Tibial nerve (tissue), 3 donors: ENCODE results near the gene ALK.

Source experiments
- CTCF ChIP-seq, 5 experiments: fragments of 200-600 bp in 3 of 5; fragments of 450-650 bp in 2 of 5; sonication (generic) in 3 of 5; IDR thresholded peaks; one replicate each; pipeline ENCODE4 v1.5.1; 2016 to 2019; ENCODE audit warnings: antibody characterized with exemption in 5 of 5, mild to moderate bottlenecking in 3 of 5, moderate library complexity in 2 of 5
- POLR2A ChIP-seq, 2 donors: fragments of 450-650 bp; IDR thresholded peaks; one replicate each; pipeline ENCODE4 v1.6.1; 2017; ENCODE audit warnings: antibody characterized with exemption in 2 of 2, mild to moderate bottlenecking in 2 of 2, moderate library complexity in 2 of 2

GRCh38 chr2:29760008-29760407, 161.4 kb downstream of the ALK start:
- TF ChIP-seq CTCF (IDR thresholded peaks at IDR 0.05) = no peak
- TF ChIP-seq POLR2A (IDR thresholded peaks at IDR 0.05) = no peak
